HEK293 (cell line): ENCODE measurements around the gene BLOC1S5.

Experiments used
- CTCF ChIP-seq: fragments of 450-650 bp; formaldehyde crosslinking; IDR thresholded peaks from 2 replicates; pipeline ENCODE4 v1.5.1; 2016; ENCODE audit warnings: missing biosample characterization, missing genetic modification characterization
- GLIS1 ChIP-seq: fragments of 450-650 bp; formaldehyde crosslinking; IDR thresholded peaks from 2 replicates; pipeline ENCODE4 v1.5.1; 2016; ENCODE audit warnings: missing biosample characterization, missing genetic modification characterization
- ZBTB1 ChIP-seq: fragments of 450-650 bp; formaldehyde crosslinking; IDR thresholded peaks from 2 replicates; pipeline ENCODE4 v1.5.1; 2016; ENCODE audit warnings: missing biosample characterization, missing genetic modification characterization
- ZBTB26 ChIP-seq: fragments of 450-650 bp; formaldehyde crosslinking; optimal IDR thresholded peaks from 2 replicates; pipeline ENCODE3; 2016; ENCODE audit warnings: missing biosample characterization, mild to moderate bottlenecking, missing genetic modification characterization
- ZBTB44 ChIP-seq: fragments of 450-650 bp; IDR thresholded peaks from 2 replicates; pipeline ENCODE4 v1.5.1; 2018; ENCODE audit warnings: missing biosample characterization, mild to moderate bottlenecking, missing genetic modification characterization
- ZNF114 ChIP-seq: fragments of 450-650 bp; formaldehyde crosslinking; IDR thresholded peaks from 2 replicates; pipeline ENCODE4 v1.5.0; 2017; ENCODE audit warnings: missing biosample characterization, missing genetic modification characterization
- ZNF132 ChIP-seq: fragments of 450-650 bp; formaldehyde crosslinking; IDR thresholded peaks from 2 replicates; pipeline ENCODE4 v1.5.1; 2017; ENCODE audit warnings: missing biosample characterization, missing genetic modification characterization, borderline replicate concordance
- ZNF214 ChIP-seq: fragments of 450-650 bp; formaldehyde crosslinking; IDR thresholded peaks from 2 replicates; pipeline ENCODE4 v1.5.1; 2017; ENCODE audit warnings: missing biosample characterization, mild to moderate bottlenecking, missing genetic modification characterization, borderline replicate concordance
- ZNF266 ChIP-seq: fragments of 450-650 bp; formaldehyde crosslinking; IDR thresholded peaks from 2 replicates; pipeline ENCODE4 v1.5.1; 2016; ENCODE audit warnings: missing biosample characterization, missing genetic modification characterization, low read depth
- ZNF280C ChIP-seq: fragments of 450-650 bp; formaldehyde crosslinking; IDR thresholded peaks from 2 replicates; pipeline ENCODE4 v1.5.1; 2016; ENCODE audit warnings: missing biosample characterization, missing genetic modification characterization
- ZNF341 ChIP-seq: fragments of 450-650 bp; formaldehyde crosslinking; IDR thresholded peaks from 2 replicates; pipeline ENCODE4; 2016; ENCODE audit warnings: low read depth, missing biosample characterization, missing genetic modification characterization
- ZNF561 ChIP-seq: fragments of 450-650 bp; IDR thresholded peaks from 2 replicates; pipeline ENCODE4 v1.5.1; 2018; ENCODE audit warnings: missing biosample characterization, missing genetic modification characterization, borderline replicate concordance
- TF ChIP-seq, protein P1 (sequence below): fragments of 450-650 bp; formaldehyde crosslinking; IDR thresholded peaks from 2 replicates; pipeline ENCODE4 v1.5.1; 2016; ENCODE audit warnings: missing biosample characterization, missing genetic modification characterization
- TF ChIP-seq, protein P2 (sequence below): sonication (generic); formaldehyde crosslinking; IDR thresholded peaks from 2 replicates; pipeline ENCODE4 v1.8.1; 2022; ENCODE audit warnings: mild to moderate bottlenecking, moderate library complexity, missing genetic modification reagents

- no peak for TF ChIP-seq CTCF (tag by site-specific recombination)
- TF ChIP-seq ZNF266 (tag by site-specific recombination): no peak
- TF ChIP-seq ZNF280C (tag by site-specific recombination): no peak
- TF ChIP-seq, protein P1, sequence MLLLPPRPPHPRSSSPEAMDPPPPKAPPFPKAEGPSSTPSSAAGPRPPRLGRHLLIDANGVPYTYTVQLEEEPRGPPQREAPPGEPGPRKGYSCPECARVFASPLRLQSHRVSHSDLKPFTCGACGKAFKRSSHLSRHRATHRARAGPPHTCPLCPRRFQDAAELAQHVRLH (tag by site-specific recombination): no peak
- no peak for TF ChIP-seq ZBTB44
- no peak for TF ChIP-seq ZBTB26 (tag by site-specific recombination)
- no peak for TF ChIP-seq ZNF114 (tag by site-specific recombination)
- no peak for TF ChIP-seq ZNF341
- no peak for TF ChIP-seq ZNF214 (tag by site-specific recombination)
- TF ChIP-seq ZBTB1: no peak
- TF ChIP-seq GLIS1 (tag by site-specific recombination): no peak
- TF ChIP-seq ZNF132 (tag by site-specific recombination): no peak
- no peak for TF ChIP-seq ZNF561 (tag by site-specific recombination)
- TF ChIP-seq, protein P2, sequence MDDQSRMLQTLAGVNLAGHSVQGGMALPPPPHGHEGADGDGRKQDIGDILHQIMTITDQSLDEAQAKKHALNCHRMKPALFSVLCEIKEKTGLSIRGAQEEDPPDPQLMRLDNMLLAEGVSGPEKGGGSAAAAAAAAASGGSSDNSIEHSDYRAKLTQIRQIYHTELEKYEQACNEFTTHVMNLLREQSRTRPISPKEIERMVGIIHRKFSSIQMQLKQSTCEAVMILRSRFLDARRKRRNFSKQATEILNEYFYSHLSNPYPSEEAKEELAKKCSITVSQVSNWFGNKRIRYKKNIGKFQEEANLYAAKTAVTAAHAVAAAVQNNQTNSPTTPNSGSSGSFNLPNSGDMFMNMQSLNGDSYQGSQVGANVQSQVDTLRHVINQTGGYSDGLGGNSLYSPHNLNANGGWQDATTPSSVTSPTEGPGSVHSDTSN (CRISPR knock-in tag): no peak
These were observed 14.9 kb upstream of the BLOC1S5 start for GRCh38 chr6:8079126-8079525.
